IMR-90 (cell line): ENCODE data around the gene FRS3. TPM values are rescaled to one million over a fixed set of nuclear protein-coding genes. Genes with fewer than 3 reads are reported as not detected.

Source experiments
- ATAC-seq: fragments of 200-7000 bp; cut with Tn5 transposase; 2 replicates; pipeline ENCODE4 v1.9.1; 2020; ENCODE audit warnings: low read depth, mild to moderate bottlenecking, moderate library complexity
- BruUV-seq: library from RNA; stranded (reverse); fragments of 400-500 nt; replicated peaks from 2 replicates; lab custom pipeline; 2021; lab: Mats Ljungman, UMichigan
- CTCF ChIA-PET: fragments of 300-600 bp; formaldehyde crosslinking; extraction: SDS; loops from one replicate; lab custom pipeline; 2021; ENCODE audit warnings: antibody characterized with exemption; lab: Yijun Ruan, JAX
- POLR2A ChIA-PET: fragments of 300-600 bp; sonication (Branson Sonifier 250); formaldehyde crosslinking; loops from one replicate; lab custom pipeline; 2022; ENCODE audit warnings: antibody characterized with exemption; ENCODE audit not compliant: unreplicated experiment; lab: Charles Lee
- DNase-seq: peaks from one replicate; pipeline ENCODE4 v3.0.0; 2013
- H2AFZ ChIP-seq: replicated peaks from 2 replicates; pipeline ENCODE3; 2013; ENCODE audit warnings: low read length, mild to moderate bottlenecking; ENCODE audit not compliant: poor library complexity
- H2AK5ac ChIP-seq: 2 replicates; pipeline ENCODE4 v1.6.1; 2013; ENCODE audit warnings: low read depth, low read length, inconsistent platforms
- H2AK9ac ChIP-seq: replicated peaks from 2 replicates; pipeline ENCODE3; 2013; ENCODE audit warnings: mild to moderate bottlenecking, low read depth, low read length, moderate library complexity; ENCODE audit not compliant: poor library complexity
- H2BK120ac ChIP-seq: 2 replicates; pipeline ENCODE4 v1.6.1; 2013; ENCODE audit warnings: low read depth, low read length, inconsistent platforms
- H2BK15ac ChIP-seq: 3 replicates; pipeline ENCODE4 v1.6.1; 2013; ENCODE audit warnings: low read depth, low read length, inconsistent platforms
- H2BK20ac ChIP-seq: 2 replicates; pipeline ENCODE4 v1.6.1; 2013; ENCODE audit warnings: low read depth, mild to moderate bottlenecking, inconsistent platforms, low read length, moderate library complexity
- H2BK5ac ChIP-seq: 2 replicates; pipeline ENCODE4 v1.6.1; 2013; ENCODE audit warnings: mild to moderate bottlenecking, low read depth, low read length, inconsistent platforms; ENCODE audit not compliant: poor library complexity, severe bottlenecking
- H3K14ac ChIP-seq: replicated peaks from 2 replicates; pipeline ENCODE4 v1.6.1; 2013; ENCODE audit warnings: low read depth, low read length, inconsistent platforms
- H3K18ac ChIP-seq: 2 replicates; pipeline ENCODE4 v1.6.1; 2013; ENCODE audit warnings: low read depth, low read length, control low read depth
- H3K23ac ChIP-seq: 2 replicates; pipeline ENCODE4 v1.6.1; 2013; ENCODE audit warnings: low read depth, low read length, inconsistent platforms
- H3K27ac ChIP-seq: 2 replicates; pipeline ENCODE4 v1.5.1; 2013; ENCODE audit warnings: mild to moderate bottlenecking, control low read depth, low read length; ENCODE audit not compliant: insufficient read depth
- H3K27me3 ChIP-seq: 2 replicates; pipeline ENCODE4 v1.6.1; 2013; ENCODE audit warnings: low read length; ENCODE audit not compliant: control insufficient read depth, insufficient read depth
- H3K36me3 ChIP-seq: 2 replicates; pipeline ENCODE4 v1.6.1; 2013; ENCODE audit warnings: low read length, mixed read lengths; ENCODE audit not compliant: control insufficient read depth, insufficient read depth
- H3K4ac ChIP-seq: 2 replicates; pipeline ENCODE4 v1.6.1; 2013; ENCODE audit warnings: low read depth, low read length, inconsistent platforms
- H3K4me1 ChIP-seq: 2 replicates; pipeline ENCODE4 v1.6.1; 2013; ENCODE audit warnings: low read length, mixed read lengths; ENCODE audit not compliant: control insufficient read depth, insufficient read depth
- H3K4me2 ChIP-seq: 2 replicates; pipeline ENCODE4 v1.6.1; 2013; ENCODE audit warnings: low read depth, mild to moderate bottlenecking, control low read depth, low read length, moderate library complexity
- H3K4me3 ChIP-seq: 2 replicates; pipeline ENCODE4 v1.5.1; 2013; ENCODE audit warnings: low read depth, mild to moderate bottlenecking, control low read depth, low read length, moderate library complexity; ENCODE audit not compliant: insufficient read depth
- H3K56ac ChIP-seq: 2 replicates; pipeline ENCODE4 v1.6.1; 2013; ENCODE audit warnings: low read length, inconsistent platforms; ENCODE audit not compliant: insufficient read depth; ENCODE audit errors: extremely low read depth
- H3K79me1 ChIP-seq, 2 experiments: 2 replicates each; pipeline ENCODE4 v1.6.1; 2013; ENCODE audit warnings: low read length in 2 of 2, inconsistent platforms in 1 of 2, low read depth in 1 of 2
- H3K9ac ChIP-seq: 2 replicates; pipeline ENCODE4 v1.6.1; 2013; ENCODE audit warnings: low read depth, low read length, control low read depth
- H3K9me1 ChIP-seq: 2 replicates; pipeline ENCODE4 v1.6.1; 2013; ENCODE audit warnings: low read length, inconsistent platforms; ENCODE audit not compliant: insufficient read depth
- H3K9me3 ChIP-seq: 2 replicates; pipeline ENCODE4 v1.6.1; 2013; ENCODE audit warnings: low read length; ENCODE audit not compliant: control insufficient read depth, insufficient read depth
- H4K20me1 ChIP-seq: 2 replicates; pipeline ENCODE4 v1.6.1; 2013; ENCODE audit warnings: low read length, inconsistent platforms; ENCODE audit not compliant: insufficient read depth
- H4K5ac ChIP-seq: 2 replicates; pipeline ENCODE4 v1.6.1; 2013; ENCODE audit warnings: mild to moderate bottlenecking, low read depth, low read length, control low read depth
- H4K8ac ChIP-seq, 2 experiments: 2 replicates each; pipeline ENCODE4 v1.6.1; 2013; ENCODE audit warnings: low read depth in 2 of 2, low read length in 2 of 2, control low read depth in 1 of 2, inconsistent platforms in 1 of 2
- H4K91ac ChIP-seq: 2 replicates; pipeline ENCODE4 v1.6.1; 2013; ENCODE audit warnings: low read depth, low read length, inconsistent platforms; ENCODE audit not compliant: insufficient read depth
- CTCF ChIP-seq: conservative IDR thresholded peaks from 2 replicates; pipeline ENCODE4 v1.5.1; 2012; ENCODE audit warnings: mild to moderate bottlenecking, low read depth, low read length, improper control_type of control experiment
- FOS ChIP-seq: fragments of 150-350 bp; IDR thresholded peaks from 2 replicates; pipeline ENCODE4 v1.6.1; 2016; ENCODE audit warnings: low read depth, low read length
- MXI1 ChIP-seq: IDR thresholded peaks from 2 replicates; pipeline ENCODE4 v1.6.1; 2012; ENCODE audit warnings: low read depth, mild to moderate bottlenecking, low read length, moderate library complexity, borderline replicate concordance
- POLR2A ChIP-seq: IDR thresholded peaks from 2 replicates; pipeline ENCODE4 v1.6.1; 2012; ENCODE audit warnings: mild to moderate bottlenecking, low read depth, low read length
- RAD21 ChIP-seq: IDR thresholded peaks from 2 replicates; pipeline ENCODE4 v1.6.1; 2012; ENCODE audit warnings: low read length, improper control_type of control experiment
- RFX5 ChIP-seq: IDR thresholded peaks from 2 replicates; pipeline ENCODE4 v1.8.0; 2012; ENCODE audit warnings: low read depth, mild to moderate bottlenecking, low read length, moderate library complexity
- SMC3 ChIP-seq: fragments of 150-350 bp; IDR thresholded peaks from 2 replicates; pipeline ENCODE4 v1.6.1; 2016; ENCODE audit warnings: low read depth, mild to moderate bottlenecking, antibody characterized with exemption, low read length, moderate library complexity
- WGBS, 2 experiments: methylation state at CpG; one replicate each; pipeline versions ENCODE4 v1.1.5 to v1.1.7; 2013; ENCODE audit warnings: missing lambda C conversion rate in 2 of 2; ENCODE audit not compliant: insufficient read length in 1 of 2; ENCODE audit errors: extremely low coverage in 2 of 2; 5-methylcytosine and 5-hydroxymethylcytosine counted together
- dilution Hi-C: fragments of 300-500 bp; cut with HindIII; formaldehyde crosslinking; loops from one replicate; pipeline ENCODE4 v1.14.3; 2018; ENCODE audit warnings: low sequenced_read_pairs; ENCODE audit not compliant: unreplicated experiment
- in situ Hi-C: fragments of 300-500 bp; cut with MboI; formaldehyde crosslinking; loops from 3 replicates; pipeline ENCODE4 v1.14.3; 2019; ENCODE audit warnings: low sequenced_read_pairs, inconsistent platforms, mixed read lengths
- intact Hi-C: fragments of 100-400 bp; cut with micrococcal nuclease; formaldehyde crosslinking; loops from 2 replicates; pipeline ENCODE4 v1.10.0; 2022
- polyA plus RNA-seq, 3 experiments: library from polyadenylated mRNA; depleted of rRNA; stranded (reverse); fragments of >200 nt; gene quantifications; 2 replicates each; pipeline ENCODE4 v1.2.3, GENCODE V29; 2012; ENCODE audit warnings: low replicate concordance in 1 of 3
- total RNA-seq: library from RNA; depleted of rRNA; stranded (reverse); fragments of >200 nt; gene quantifications from 2 replicates; pipeline ENCODE4 v1.2.3, GENCODE V29; 2012

The FRS3 gene
- total and polyA plus RNA-seq, 2 of the 4 experiments (the other 2 are of a cell fraction) = 0.54 to 3.8 TPM

- no CpG with 5 or more reads among the region's 1 CpG for WGBS, 2 experiments
- CTCF ChIA-PET = no interaction called here
- intact Hi-C loops = no loop called here
Measured at GRCh38 chr6:41815587-41815986, 35.9 kb upstream of the FRS3 start.

More at GRCh38 chr6:41815587-41815986, 35.9 kb upstream of the FRS3 start:
- ATAC-seq = no peak
- H2AFZ ChIP-seq = no peak overlapping the region
- in situ Hi-C loops = no loop called here
- H2AK9ac ChIP-seq = no peak overlapping the region
- H3K4me1 ChIP-seq = no peaks in the 10 kb centered on the region
- H3K23ac ChIP-seq = no peak overlapping the region
- no peaks in the 10 kb centered on the region for H3K36me3 ChIP-seq
- no peak overlapping the region for H4K8ac ChIP-seq
- H2AK5ac ChIP-seq = no peak overlapping the region
- dilution Hi-C loops = no loop called here
- H4K91ac ChIP-seq = no peak overlapping the region
- POLR2A ChIA-PET = interaction anchor here (0.5 kb wide), 1 partner anchor 79 kb away, joined by 4 read pairs; the partner anchor contains the start of gene USP49
- H4K5ac ChIP-seq = no peak overlapping the region
- H3K27me3 ChIP-seq = no peaks in the 10 kb centered on the region
- H3K18ac ChIP-seq = no peak overlapping the region
- H2BK5ac ChIP-seq = no peak overlapping the region
- H2BK20ac ChIP-seq = no peak overlapping the region
- BruUV-seq = no TSS peak
- H2BK120ac ChIP-seq = no peak overlapping the region
- H3K4me2 ChIP-seq = no peak overlapping the region
- H3K4ac ChIP-seq = no peak overlapping the region
- no peaks in the 10 kb centered on the region for H3K9me3 ChIP-seq
- TF ChIP-seq SMC3 (no peak), RFX5 (no peak), POLR2A (no peak), FOS (no peak), MXI1 (no peak), RAD21 (no peak), CTCF (no peak)
- H3K14ac ChIP-seq = no peak overlapping the region
- no peak overlapping the region for H3K27ac ChIP-seq
- H3K56ac ChIP-seq = no peak overlapping the region
- H4K20me1 ChIP-seq = no peaks in the 10 kb centered on the region
- no peak for DNase-seq
- H3K9me1 ChIP-seq = no peaks in the 10 kb centered on the region
- H3K4me3 ChIP-seq = no peak overlapping the region
- H3K79me1 ChIP-seq = no peaks in the 10 kb centered on the region
- no peak overlapping the region for H2BK15ac ChIP-seq
- H3K9ac ChIP-seq = no peak overlapping the region
